ENCODE results near the gene ARHGAP22. TPM values are rescaled to one million over a fixed set of nuclear protein-coding genes. Genes with fewer than 3 reads are reported as not detected.

ARHGAP22 gene
- total RNA-seq, 1 donor from 2014 or later = 3.2 TPM

- DNase-seq (ENCODE audit: extremely low spot score in 2 of 2) = no peak
- Histone ChIP-seq H3K27me3 (no peaks in the 10 kb centered on the region), H3K36me3 (no peaks in the 10 kb centered on the region), H3K9me3 (no peaks in the 10 kb centered on the region), H3K4me1 (no peaks in the 10 kb centered on the region), H3K27ac (no peak overlapping the region), H3K4me3 (no peak overlapping the region)
- intact Hi-C loops (cut with DNase I) = no loop called here
- TF ChIP-seq POLR2AphosphoS5 (IDR thresholded peaks at IDR 0.05; ENCODE audit: insufficient read depth in 1 of 2, low read depth in 1 of 2) (no peak), POLR2A (IDR thresholded peaks at IDR 0.05) (no peak), CTCF (IDR thresholded peaks at IDR 0.05) (no peak)
These were observed 11.6 kb upstream of the ARHGAP22 start for GRCh38 chr10:48616436-48616835.

GRCh38 chr10:48614481-48615390 lies 9.9 kb upstream of the ARHGAP22 start:
- Histone ChIP-seq H3K4me3 (no peak overlapping the region), H3K36me3 (no peaks in the 10 kb centered on the region), H3K4me1 (no peaks in the 10 kb centered on the region), H3K27me3 (no peaks in the 10 kb centered on the region), H3K9me3 (no peaks in the 10 kb centered on the region), H3K27ac (no peak overlapping the region)
- TF ChIP-seq CTCF (IDR thresholded peaks at IDR 0.05) (no peak), POLR2AphosphoS5 (IDR thresholded peaks at IDR 0.05; ENCODE audit: insufficient read depth in 1 of 2, low read depth in 1 of 2) (no peak), POLR2A (IDR thresholded peaks at IDR 0.05) (no peak)
- intact Hi-C loops (cut with DNase I) = no loop called here
- DNase-seq (ENCODE audit: extremely low spot score in 2 of 2) = peak in 1 of 2 donors; percentile 20

DNA sequence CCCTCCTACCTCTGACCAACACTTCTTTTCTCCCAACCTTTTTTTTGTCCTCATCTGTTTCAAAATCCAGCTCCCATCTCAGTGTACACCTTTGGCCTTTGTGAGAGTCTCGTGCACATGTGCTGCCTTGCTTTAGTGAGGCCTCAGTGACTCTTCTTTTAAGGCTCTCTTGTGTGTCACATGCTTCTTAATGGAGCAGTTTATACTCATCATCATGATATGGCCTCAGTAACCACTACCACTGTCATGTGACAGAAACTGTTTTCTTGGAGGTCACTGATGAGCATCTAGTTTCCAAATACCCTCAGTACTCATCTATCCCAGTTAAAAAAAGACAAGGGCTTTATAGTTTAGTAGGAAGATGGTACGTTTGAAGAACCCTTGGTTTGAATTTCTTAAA lies 8.1 kb upstream of the ARHGAP22 start:
- DNase-seq (ENCODE audit: extremely low spot score in 2 of 2) = no peak
- no peaks in the 10 kb centered on the region for H3K27me3 ChIP-seq
- no peaks in the 10 kb centered on the region for H3K9me3 ChIP-seq
- intact Hi-C loops (cut with DNase I) = no loop called here
- H3K4me3 ChIP-seq = no peak overlapping the region
- no peak overlapping the region for H3K27ac ChIP-seq
- no peak for TF ChIP-seq POLR2A (IDR thresholded peaks at IDR 0.05)
- TF ChIP-seq CTCF (IDR thresholded peaks at IDR 0.05) = no peak
- TF ChIP-seq POLR2AphosphoS5 (IDR thresholded peaks at IDR 0.05; ENCODE audit: insufficient read depth in 1 of 2, low read depth in 1 of 2) = no peak
- H3K36me3 ChIP-seq = no peaks in the 10 kb centered on the region
- H3K4me1 ChIP-seq = no peaks in the 10 kb centered on the region

- Histone ChIP-seq H3K4me3 (no peak overlapping the region), H3K4me1 (no peaks in the 10 kb centered on the region), H3K36me3 (no peaks in the 10 kb centered on the region), H3K9me3 (no peaks in the 10 kb centered on the region), H3K27ac (no peak overlapping the region), H3K27me3 (no peaks in the 10 kb centered on the region)
- intact Hi-C loops (cut with DNase I) = no loop called here
- DNase-seq (ENCODE audit: extremely low spot score in 2 of 2) = peak in 1 of 2 donors; percentile 80
- TF ChIP-seq POLR2AphosphoS5 (IDR thresholded peaks at IDR 0.05; ENCODE audit: insufficient read depth in 1 of 2, low read depth in 1 of 2) (no peak), CTCF (IDR thresholded peaks at IDR 0.05) (no peak), POLR2A (IDR thresholded peaks at IDR 0.05) (no peak)
These were observed 7.5 kb upstream of the ARHGAP22 start for GRCh38 chr10:48612236-48612943.

Measured in vagina (tissue), 2 donors.